SHP77 treated with DMSO at 0.1 percent for 48 hours (cell line): ENCODE results near the gene DLGAP1.
"Not testable (repeated sequence)": the region's sequence is repeated elsewhere in the genome, so short reads cannot be mapped to it uniquely, and the experiment has no call there.

Experiments used
- DNase-seq: peaks from one replicate; lab custom pipeline; 2025; lab: John Stamatoyannopoulos, UW

Gene DLGAP1

DNA sequence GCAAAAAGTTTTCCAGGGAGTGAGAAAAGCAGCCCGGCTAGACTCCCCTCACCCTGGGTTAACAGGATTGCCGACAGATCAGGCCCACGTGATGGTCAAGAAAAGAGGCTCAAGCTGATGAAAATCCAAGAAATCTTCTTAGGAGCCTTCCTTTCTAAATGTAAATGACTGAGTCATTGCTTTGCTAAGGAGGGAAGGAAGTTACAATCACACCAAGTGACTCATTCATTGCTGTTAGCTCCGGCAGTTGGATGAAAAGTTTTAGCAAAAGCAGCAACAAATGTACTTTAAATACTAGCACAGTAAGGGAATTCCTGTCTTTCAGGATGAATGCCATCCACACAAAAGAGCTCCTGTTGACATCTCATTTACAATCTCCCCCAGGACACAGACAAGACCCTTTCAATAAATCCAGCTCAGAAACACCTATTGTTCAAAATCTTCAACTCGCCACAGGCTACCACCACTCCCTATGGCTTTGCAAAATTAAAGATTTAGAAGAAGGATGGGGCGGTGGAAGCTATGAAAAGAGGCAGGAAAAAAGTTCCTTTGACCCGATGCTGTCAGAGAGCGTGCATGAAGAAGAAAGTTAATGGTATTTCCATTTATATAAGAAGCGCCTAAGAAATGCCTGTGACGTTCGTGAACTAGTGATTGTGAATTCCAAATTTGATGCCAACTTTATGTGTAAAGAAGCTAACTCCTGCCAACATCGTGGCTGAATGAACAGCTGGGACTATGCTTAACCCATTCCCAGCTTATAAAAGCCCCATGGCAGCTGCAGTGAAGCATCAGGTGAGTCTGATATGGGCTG, 851.5 kb downstream of the DLGAP1 start:
- peak; percentile 20 for DNase-seq

GRCh38 chr18:3601106-3601755, 853.9 kb downstream of the DLGAP1 start:
- not testable (repeated sequence) for DNase-seq

- DNase-seq, result no peak
Observed at GRCh38 chr18:3599861-3600260, 855.2 kb downstream of the DLGAP1 start.

- no peak for DNase-seq
Observed at GRCh38 chr18:3599195-3599594, 855.9 kb downstream of the DLGAP1 start.

DNA sequence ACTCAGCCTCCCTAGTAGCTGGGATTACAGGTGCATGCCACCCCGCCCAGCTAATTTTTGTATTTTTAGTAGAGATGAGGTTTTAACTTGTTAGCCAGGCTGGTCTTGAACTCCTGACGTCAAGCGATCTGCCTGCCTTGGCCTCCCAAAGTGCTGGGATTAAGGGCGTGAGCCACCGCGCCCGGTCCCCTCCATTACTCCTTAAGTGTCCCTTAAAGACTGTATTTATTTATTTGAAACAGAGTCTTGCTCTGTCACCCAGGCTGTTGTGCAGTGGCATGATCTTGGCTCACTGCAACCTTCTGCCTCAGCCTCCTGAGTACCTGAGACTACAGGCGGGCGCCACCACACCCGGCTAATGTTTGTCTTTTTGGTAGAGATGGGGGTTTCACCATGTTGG, 856.5 kb downstream of the DLGAP1 start:
- no peak for DNase-seq

- DNase-seq, result no peak
Observed at GRCh38 chr18:3597409-3598357, 857.4 kb downstream of the DLGAP1 start.

DNA sequence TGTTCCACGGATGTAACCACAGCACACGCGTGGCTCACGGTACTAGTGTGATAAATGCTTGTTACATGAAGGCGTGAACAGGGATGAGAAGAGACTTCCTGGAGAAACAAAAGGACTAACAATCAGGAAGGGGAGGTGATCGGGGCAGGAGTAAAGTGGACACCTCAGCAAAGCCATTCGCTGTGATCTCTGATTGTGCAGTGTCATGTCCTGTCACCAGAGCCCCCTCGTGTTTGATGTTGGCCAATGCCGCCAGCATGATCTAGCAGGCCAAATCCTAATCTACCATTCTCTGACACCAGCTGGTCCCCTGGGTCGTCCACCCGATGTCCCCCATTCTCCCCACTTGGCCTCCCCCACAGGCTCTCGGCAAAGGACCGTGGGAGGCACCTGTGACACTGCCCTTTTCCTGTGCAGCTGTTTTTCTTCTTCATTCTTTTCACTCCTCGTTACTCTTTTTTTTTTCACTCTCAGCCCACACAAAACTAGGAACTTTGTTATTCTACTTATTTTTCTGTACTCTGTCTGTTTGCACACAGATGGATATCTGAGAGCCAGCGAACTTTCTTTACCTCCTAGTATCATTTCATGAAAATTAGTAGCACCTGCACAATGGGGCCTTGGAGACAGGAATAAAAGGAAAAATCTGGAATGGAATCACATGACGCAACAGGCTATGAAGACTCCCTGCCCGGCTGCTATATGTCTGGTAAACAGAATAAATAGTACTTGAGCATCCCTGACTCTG, 858.3 kb downstream of the DLGAP1 start:
- DNase-seq, result peak; percentile 72

DNA sequence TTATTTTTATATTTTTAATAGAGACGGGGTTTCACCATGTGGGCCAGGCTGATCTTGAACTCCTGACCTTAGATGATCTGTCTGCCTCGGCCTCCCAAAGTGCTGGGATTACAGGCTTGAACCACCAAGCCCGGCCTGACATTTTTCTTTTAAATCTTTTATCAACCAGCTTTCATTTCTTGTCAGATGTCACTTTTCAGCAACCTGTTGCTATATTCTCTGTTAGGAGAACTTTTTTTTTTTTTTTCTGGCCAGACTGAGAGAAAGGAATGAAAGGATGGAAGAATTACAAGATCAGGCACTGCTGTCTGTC, 858.8 kb downstream of the DLGAP1 start:
- no peak for DNase-seq

GRCh38 chr18:3595369-3596273, 859.5 kb downstream of the DLGAP1 start:
- peak; percentile 58 for DNase-seq

DNA sequence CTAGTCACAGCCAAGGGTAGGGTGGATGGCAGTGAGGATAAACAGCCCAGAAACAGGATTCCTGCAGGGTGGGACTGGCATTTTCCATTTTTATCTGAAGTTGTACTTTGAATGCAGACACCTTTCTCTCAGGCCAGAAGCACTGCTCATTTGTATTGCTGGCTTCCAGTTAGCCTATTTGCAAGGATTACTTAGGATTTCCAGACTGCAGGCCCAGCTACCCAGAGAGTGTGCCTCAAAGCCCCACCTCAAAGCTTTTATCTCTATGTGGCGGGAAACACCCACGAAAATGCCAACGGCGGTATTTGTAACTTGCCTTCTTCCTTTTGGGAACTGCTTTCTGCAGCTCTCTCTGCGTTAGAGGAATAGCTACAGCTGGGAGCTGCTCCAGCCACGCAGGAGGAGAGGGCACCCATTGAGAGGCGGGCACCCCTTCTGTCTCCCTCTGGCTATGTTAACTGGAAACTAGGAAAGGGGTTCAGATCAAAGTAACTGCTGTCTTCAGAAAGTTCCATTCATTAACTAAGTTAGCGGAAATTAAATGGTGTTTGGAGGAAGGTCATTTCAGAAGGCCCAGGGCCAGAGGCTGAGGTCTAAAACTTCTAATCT, 860.2 kb downstream of the DLGAP1 start:
- DNase-seq, result no peak

GRCh38 chr18:3593904-3594759, 861.0 kb downstream of the DLGAP1 start:
- peak; percentile 92 for DNase-seq

- DNase-seq, result peak; percentile 84
Observed at GRCh38 chr18:3593381-3593903, 861.7 kb downstream of the DLGAP1 start.

DNA sequence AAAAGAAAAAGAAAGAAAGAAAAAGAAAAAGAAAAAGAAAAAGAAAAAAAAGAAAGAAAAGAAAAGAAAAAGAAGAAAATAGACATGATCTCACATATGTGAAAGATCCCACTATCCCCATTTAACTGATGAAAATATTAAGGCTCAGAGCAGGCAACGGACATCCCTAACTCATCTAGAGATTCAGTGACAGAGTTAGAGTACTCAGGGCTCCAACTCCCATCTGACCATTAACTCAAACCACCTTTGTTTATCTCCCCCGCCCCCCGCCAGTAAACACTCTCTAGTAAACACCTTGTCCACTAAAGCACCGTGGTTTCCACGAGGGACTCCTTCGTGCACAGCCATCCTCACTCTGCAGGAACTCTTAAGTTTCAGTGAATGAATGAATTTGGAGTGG, 862.2 kb downstream of the DLGAP1 start:
- DNase-seq, result no peak

- no peak for DNase-seq
Observed at GRCh38 chr18:3590096-3590630, 864.9 kb downstream of the DLGAP1 start.

DNA sequence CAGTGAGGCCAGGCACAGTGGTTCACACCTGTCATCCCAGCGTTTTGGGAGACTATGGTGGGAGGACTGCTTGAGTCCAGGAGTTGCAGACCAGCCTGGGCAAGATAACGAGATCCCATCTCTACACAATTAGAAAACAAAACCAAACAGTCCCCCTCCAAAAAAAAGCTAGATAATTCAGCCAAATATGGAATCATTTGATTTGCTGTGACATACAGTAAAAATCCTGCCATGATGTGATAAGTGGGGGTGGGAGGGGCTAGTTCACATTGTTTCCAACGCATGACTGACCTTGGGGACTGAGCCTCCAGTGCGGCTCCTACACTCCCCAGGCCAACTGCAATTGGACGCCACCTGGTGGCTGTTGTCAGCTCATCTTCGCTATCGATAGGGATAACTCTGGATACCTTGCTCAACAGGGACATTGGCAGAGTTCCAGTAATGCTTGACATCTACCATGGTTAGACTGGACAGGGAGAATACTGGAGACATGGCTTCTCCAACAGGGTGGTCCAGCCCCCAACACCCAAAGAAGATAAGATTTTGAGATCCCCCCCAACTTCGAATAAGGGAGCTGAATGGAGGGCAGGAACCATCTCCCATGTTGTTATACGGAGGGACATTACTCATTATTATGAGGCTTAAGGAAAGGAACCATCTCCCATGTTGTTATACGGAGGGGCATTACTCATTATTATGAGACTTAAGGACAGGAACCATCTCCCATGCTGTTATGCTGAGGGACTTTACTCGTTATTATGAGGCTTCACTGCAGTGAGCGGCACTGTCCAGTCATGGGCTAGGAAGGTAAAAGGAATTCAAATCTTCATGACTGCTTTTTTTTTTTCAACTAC, 869.2 kb downstream of the DLGAP1 start:
- DNase-seq, result peak; percentile 83

DNA sequence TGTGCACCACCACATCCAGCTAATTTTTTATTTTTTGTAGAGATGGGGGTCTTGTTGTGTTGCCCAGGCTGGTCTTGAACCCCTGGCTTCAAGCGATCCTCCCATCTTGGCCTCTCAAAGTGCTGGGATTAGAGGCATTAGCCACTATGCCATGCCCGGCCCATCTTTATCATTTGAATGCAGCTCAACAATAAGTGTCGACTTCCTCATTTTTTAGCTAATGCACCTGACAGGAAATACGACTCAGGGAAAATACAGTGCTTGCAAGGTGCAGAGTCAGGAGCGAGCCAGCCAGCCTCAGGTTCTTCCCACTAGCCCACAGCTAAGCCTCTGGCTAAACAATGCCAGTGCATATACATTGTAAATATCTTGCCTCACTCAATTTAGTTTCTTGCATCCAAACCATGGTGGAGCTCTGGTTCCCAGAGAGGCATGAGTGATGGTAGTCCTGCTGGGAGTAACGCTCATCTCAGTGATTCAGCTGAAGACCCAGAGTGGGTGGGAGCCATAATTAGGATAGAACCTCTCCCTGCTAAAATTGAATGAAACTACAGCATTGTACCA, 870.1 kb downstream of the DLGAP1 start:
- DNase-seq, result no peak

GRCh38 chr18:3584266-3584861, 870.7 kb downstream of the DLGAP1 start:
- no peak for DNase-seq
